NK-92 (cell line): ENCODE measurements around the gene RNF222.

ENCODE experiments used
- DNase-seq: peaks from one replicate; lab custom pipeline; 2025; ENCODE audit not compliant: unreplicated experiment; lab: John Stamatoyannopoulos, UW

Gene RNF222, protein sequence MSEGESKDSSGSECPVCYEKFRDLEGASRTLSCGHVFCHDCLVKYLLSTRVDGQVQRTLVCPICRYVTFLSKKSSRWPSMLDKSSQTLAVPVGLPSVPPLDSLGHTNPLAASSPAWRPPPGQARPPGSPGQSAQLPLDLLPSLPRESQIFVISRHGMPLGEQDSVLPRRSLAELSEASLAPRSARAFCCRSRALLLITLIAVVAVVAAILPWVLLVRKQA

DNA sequence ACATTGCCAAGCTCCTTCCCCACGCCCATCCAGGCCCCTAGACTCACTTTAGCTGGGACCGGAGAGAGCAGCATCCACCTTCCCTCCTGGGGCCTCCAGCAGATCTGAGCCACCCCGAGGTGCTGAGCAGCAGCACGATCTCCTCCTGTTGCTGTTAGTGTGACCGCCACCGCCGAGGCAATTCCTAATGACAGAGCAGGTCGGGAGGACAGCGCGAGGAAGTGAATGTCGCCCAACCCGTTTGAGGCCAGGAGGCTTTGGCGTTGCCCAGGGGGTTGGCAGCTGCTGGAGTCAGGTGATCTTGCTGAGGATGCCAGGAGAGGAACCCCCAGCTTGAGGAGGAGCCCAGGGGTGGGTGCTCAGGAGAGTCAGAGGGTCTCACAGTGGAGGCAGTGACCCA lies at the start of gene RNF222:
Gene RNF222, minus strand, starts transcription at position 192 of the 400 bp plus-strand sequence. CDS start 4,366 bp downstream, outside the sequence.
- DNase-seq, result no peak

DNA sequence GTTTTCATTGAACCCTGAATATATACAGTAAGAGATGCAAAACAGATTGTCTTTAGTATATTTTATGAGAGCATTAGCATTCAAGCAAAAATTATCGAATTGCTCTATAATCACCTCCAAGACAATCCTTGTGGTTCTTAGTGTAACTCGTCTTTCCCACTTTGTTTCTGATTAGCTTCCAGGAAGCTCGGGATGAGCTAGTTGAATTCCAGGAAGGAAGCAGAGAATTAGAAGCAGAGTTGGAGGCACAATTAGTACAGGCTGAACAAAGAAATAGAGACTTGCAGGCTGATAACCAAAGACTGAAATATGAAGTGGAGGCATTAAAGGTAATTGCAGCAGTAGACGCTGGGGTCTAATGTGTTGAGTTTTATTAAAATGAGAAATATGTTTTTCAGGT lies 47.9 kb upstream of the RNF222 start:
- no peak for DNase-seq

DNA sequence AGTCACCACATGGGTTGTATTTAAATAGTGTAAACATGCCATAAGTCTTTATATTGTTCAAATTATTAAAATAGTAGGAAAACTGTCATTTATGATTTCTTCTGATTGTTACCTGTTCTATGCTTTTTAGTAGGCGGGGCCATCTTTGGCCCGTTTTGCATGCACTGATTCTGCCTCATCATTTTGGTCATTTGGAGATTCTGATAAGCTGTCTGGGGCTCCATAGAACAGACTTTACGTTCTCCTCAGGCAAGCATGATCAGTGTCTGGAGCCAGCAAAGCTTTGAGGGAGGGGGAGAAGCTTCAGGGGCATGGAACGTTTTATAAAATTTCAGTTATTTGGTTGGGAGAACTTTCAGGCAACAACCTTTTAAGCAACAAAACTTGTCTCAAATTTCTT lies 46.9 kb upstream of the RNF222 start:
- DNase-seq, result no peak

DNA sequence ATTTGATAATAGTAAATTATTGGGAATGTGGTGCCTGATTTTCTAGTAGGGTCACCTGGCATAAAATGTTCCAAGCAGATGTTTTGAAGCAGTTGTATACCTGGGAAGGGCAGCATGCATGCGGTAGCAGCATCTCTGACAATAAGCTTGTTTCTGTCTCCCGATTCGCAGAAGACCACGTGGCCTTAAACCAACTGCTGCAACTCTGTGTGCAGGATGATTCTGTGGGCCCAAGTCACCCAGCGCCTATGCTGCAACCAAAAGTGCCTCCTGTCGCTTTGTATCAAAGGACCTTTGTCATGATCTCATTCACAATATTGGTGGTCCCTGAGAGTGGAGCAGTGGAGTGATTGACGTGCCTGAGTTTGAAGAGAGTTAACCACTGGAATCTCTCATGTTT lies 46.1 kb upstream of the RNF222 start:
- DNase-seq, result no peak

DNA sequence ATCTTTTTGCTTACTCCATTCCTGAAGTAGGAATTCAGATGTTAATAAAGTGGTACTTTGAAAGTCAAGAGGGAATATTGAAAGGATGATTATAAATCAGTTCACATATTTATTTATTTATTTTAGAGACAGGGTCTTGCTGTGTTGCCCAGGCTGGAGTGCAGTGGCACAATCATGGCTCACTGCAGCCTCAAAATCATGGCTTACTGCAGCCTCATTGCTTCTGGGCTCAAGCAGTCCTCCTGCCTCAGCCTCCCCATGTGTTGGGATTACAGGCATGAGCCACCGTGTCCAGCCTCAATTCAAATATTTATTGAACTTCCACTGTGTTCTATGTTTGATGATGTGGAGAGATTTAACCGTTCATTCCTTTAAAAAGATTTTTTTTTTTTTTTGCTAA lies 44.7 kb upstream of the RNF222 start:
- DNase-seq, result no peak

DNA sequence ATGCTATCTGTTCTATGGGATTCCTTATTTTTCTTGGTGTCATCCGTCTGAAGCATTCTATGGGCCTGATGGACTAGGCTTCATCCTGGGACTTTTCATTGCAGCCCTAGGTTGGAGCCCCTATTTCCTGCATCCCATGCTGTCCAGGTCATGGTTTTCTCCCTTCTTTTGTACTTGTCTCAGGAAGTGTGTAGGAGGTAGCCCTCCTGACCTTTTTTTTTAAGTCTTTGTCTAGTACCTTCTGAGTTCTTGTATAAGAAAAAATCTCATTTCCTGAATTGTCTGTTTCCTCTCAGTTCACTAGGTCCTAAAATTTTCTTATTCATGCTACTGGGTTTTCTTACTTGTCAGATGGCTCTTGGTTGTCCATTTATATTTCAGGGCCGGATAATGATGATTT lies 44.1 kb upstream of the RNF222 start:
- DNase-seq, result no peak

DNA sequence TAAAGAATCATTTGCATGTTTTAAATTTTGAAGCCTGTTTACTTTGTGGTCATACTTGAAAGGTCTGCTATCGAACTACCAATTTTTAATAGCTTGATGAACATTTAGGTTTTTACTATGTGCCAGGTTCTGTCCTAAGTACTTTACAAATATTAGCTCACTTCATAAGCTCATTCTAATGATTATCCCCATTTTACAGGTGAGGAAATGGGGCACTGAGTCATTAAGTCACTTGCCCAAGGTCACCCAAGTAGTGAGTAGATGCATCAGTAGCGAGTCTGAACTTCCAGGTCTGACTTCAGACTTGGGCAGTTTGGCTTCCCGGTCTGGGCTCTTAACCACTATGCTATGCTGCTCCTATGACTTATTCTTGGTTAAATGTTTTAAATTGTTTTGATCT lies 42.1 kb upstream of the RNF222 start:
- no peak for DNase-seq

DNA sequence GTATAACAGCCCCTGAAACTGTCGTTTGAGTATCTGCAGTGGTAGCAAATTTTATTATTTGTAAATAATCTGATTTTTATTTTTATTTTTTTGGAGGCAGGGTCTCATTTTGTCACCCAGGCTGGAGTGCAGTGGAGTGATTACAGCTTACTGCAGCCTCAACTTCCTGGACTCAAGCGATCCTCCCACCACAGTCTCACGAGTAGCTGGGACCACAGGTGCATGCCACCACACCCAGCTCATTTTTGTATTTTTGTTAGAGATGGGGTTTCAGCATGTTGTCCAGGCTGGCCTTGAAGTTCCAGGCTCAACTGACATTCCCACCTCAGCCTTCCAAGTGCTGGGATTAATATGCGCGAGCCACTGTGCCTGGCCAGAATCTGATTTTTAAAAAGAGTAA lies 40.8 kb upstream of the RNF222 start:
- DNase-seq, result no peak

DNA sequence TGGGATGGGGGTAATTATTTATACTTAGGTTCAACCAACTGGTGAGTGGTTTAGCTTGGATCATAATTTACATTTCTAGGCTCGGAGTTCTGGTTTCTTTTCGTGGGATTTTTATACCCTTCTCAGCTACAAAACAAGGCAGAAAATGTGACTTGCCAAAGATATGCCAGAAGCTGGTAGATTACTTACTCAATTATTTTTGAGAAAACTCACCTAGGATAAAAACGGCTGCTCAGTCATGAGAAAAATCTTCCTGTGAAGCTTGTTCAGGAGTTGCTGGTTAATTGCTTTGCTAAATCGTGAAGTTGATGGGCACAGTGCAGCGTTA lies 39.2 kb upstream of the RNF222 start:
- DNase-seq, result no peak

DNA sequence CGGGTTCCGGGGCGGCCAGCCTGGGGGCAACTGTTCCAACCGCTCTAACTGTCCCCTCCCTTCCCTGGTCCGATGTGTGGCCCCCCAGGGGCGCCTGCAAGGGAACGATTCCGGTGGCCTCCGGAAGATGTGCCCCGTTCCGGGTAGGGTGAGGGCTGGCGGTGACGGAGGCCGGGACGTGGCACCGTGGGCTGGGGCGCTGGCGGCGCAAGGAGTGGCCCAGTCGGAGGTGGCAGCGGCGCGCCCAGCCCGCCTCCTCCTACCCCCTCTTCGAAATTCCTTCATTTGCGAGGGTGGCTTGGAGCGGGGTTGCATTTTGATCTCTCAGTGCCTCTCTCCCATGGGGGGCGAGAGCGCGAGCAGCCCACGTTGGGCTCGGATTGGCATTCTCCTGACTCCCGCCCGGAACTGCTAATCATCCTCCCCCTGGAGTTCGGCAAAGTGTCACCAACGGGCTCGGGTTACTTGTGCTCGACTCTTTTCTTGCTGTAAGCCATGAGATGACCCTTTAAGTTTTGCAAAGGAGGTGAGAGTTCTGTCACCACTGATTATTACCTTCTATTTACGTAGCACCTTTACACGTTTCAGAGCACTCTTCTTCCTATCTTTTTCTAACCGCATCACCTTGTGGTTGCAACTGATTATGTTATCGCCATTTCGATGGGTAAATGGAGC lies 38.7 kb upstream of the RNF222 start:
- no peak for DNase-seq

DNA sequence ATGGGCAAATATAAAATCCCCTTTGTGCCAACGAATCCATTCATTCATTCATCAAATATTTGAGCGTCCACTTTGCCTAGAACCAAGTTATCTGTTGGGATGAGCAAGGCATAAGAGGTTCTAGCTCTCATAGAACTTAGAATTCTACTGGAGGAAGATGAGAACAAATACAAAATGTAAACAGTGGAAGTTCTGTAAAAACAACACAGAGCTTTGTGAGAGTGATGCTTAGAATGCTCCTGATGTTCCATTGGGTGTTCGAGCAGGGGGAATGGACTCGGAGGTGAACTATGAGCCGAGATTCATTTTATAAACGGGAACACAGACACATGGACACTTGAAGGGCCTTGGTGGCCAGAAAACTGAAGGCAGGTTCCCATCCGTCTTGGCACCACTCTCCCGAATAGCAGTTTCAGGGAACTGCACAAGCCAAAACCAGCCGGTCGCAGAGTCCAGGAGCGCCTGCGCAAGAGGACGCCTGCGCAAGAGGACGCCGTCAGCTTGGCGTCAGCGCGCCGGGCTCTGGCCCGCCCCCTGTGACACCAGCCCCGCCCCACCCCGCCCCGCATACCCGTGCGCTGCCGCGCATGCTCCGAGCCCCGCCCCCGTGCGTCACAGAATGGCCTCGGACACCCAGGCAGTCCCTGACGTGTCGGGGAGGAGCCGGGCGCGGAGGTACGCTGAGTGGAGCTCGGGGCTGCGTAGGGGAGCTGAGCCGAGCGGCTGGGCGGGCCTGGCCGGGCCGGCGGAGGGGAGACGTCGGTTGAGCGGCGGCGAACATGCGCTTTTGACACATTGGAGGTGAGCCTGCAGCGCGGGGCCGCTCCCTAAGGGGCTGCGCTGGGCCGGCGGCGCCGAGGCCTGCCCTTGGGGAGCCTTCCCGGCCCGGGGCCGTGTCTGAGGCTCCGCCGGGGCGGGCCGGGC lies 37.9 kb upstream of the RNF222 start, which contains the start of gene NDEL1:
Gene NDEL1, plus strand, starts transcription at position 640 of the 924 bp plus-strand sequence. CDS start 8,388 bp downstream, outside the sequence.
- DNase-seq, result peak; percentile 93

DNA sequence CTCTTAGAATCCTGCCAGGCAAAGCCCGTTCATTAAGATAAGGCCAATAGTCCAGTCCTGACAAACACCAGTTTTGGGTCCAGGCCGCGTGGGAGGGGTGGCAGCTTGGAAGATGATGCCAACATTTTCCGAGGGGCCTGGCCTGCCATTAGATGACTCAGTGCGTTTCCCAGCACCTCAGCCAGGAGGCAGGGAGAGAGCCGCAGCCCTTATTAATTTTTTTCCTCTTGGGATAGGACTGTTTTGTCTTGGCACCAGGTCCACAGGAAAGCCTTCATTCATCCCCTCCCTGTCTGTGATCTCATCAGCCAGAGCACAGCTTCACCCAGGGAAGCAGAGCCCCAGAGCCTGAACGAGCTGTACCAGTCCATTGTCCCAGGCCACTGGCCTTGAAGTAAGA lies 33.3 kb upstream of the RNF222 start:
- DNase-seq, result no peak

DNA sequence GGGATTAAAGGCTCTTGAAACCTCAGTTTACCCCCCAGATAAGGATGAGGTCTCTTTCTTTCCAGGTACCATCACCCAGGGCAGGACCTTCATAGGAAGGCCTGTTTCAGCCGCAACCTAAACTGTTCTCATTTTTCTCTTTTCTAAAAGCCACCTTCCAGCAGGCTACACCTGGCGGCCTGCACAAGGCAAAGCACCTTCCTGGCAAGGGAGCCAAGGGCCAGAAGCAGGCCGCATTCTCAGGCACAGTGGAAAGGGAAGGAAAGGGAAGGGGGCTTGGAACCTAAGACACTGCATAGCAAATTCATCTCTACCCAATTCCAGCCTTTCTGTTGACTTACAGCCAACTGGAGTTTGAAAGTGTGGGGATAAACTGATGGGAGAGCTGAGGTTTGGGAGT lies 29.2 kb upstream of the RNF222 start:
- no peak for DNase-seq

DNA sequence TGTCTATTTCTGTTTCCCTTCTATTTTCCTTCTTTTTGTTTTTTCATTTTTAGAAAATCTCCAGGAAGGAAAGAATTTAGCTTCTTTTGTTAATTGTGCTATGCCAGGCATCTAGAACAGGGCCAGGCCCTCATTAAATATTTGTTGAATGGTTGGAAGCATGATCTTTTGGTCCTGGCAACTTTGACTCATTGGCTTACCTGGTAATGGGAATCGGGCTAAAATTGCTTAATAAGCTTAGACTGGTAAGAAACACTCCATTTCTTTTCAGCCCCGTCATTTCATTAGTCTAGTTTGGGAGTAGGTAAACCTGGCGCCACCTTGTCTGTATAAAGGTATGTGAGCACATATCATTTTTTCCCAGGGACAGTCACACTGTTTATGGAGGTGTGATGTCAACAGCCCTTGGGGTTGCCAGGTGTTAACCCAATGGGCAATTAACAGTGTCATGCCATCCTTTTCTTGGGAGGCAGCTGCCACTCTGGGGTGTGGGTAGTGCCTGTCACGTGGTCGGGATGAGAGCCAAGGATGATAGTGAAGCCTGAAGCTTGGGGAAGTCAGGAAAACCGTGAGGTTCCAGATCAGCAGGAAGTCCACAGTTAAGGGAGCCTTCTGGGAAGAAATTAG lies 28.6 kb upstream of the RNF222 start:
- no peak for DNase-seq

DNA sequence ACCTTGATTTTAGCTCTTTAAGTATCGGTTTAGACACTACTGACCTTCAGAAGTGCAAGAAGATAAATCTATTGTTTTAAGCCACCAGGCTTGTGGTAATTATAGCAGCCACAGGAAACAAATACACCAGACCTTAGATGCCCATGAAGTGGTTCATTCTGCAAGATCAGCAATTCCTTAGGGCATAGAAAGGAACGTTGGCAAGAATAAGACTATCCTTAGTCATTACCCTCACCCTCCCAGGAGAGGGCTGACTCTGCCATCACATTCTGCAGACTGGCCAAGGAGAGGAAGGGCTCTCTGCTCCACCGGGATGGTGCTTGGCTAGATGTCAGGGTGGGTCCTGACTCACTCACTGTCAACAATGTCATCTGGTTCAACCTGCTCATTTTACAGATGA lies 23.9 kb upstream of the RNF222 start:
- DNase-seq, result no peak

DNA sequence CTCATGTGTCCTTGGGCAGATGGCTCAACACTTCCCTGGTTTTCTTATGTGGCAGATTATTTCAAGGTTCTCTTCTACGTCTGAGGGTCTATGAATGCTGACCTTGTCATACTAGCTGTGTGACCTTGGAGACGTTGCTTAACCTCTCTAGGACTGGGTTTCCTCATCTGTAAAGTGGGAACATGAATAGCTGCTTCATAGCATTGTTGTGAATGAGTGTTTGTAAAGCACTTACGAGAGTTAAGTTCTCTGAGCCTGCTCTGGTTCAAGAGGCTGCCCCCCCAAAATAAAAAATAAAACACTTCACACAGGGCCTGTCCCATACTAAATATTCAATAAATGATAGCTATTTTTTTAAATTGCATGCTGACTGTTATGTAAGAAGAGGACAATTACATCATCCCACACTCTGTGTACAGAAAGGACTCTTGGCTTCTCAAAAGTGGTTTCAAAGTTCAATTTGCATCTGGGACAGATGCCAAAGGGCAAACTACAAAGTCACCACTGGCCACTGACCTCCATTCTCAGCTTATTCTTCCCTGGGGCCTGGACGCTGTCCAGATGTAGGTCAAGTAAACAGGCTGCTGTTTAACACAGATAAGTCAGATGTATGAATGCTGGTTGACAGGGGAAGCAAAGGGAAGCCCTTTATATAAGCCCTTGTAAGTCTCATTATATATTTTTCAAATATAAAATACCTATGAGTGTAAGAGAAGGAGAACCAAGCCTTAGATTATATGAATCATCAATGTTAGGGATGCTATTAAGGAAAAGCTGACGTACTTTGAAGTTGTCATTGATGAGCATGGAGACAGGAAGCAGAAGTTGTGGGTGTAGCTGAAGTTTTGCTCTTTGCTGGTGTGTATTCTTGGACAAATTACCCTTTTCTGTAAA lies 22.7 kb upstream of the RNF222 start:
- DNase-seq, result no peak

DNA sequence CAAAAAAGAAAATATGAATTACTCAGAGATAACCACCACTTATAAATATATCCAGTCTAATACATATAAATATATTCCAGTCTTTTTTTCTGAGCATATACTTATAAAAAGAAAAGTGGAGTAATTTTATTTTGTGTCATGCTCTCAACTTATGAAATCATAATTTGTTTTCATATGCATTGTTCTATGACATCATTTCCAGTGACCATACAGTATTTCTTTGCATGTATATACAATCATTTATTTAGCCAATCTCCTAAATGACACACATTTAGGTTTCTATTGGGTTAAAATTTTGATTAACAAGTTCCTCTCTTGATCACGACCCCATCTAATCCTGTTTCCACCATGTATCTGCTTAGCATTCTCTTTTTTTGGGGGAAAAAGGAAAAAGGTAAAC lies 21.7 kb upstream of the RNF222 start:
- no peak for DNase-seq

DNA sequence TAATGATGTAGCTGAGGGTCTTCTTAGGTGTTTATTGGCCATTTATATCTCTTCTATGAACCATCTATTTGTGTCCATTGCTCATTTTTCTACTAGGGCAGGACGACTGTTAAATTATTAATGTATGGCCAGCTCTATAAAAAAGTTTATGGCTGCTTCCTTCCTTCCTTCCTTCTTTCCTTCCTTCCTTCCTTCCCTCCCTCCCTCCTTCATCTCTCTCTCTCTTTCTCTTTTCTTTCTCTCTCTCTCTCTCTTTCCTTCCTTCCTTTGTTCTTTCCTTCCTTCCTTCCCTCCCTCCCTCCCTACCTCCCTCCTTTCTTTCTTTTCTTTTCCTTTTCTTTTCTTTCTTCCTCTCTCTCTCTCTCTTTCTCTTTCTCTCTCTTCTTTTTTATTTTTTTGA lies 20.8 kb upstream of the RNF222 start:
- no peak for DNase-seq

DNA sequence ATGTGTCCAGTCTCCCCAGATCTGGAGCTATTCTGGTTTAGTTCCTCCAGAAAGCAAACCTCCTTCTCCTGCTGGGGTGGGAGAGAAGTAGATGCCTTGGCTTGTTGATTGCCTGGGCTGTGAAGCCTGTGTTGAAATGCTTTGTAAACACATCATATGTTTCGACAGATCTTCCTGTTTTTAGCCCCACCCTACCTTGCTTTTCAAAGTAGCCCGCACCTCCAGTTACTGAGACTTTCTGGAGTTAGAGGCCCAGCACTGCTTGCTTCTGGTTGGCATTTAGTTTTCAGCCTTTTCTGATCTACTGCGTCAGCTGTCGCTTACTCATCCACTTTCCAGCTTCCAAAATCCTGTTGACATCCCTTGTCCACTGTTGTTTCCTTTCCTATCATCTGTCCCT lies 20.2 kb upstream of the RNF222 start:
- DNase-seq, result no peak

DNA sequence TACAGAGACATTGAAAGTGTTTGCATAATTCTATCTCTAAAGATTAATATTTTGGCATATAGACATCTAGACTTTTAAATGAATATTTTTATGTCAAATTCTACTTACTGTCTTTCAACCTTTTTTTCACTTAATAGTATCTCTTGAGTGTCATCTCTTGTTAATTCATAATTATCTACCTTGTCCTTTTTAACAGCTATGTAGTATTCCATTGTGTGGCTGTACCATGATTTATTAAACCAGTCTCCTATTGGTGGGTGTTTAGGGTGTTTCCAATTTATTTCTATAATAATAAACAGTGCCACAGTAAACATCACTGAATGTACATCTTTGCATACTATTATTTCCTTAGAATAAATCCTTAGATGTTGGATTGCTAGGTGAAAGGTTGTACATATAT lies 16.3 kb upstream of the RNF222 start:
- no peak for DNase-seq

DNA sequence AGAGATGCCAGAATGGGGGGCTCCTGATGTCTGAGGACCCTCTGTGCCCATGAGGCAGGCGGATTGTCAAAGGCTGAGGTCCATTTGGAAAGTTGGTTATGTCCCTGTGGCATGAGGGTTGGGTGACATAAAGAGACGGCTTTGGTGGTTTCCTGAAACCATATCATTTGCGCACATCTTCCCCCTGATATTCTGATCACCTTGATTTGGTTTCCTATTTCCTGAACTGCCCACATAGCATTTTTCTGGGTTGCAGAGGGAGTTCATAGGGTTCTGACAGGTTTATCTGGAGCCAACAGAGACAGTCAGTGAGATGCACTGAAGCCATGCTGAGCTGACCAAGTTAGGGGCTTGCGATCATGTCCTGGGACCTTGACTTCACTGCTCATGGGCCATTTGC lies 15.7 kb upstream of the RNF222 start:
- no peak for DNase-seq
